Measurements from ENCODE around the gene EVI5.
"Not testable (repeated sequence)": the region's sequence is repeated elsewhere in the genome, so short reads cannot be mapped to it uniquely, and the experiment has no call there.

The EVI5 gene

GRCh38 chr1:92792340-92792782, 7.5 kb upstream of the EVI5 start:
- no peak for DNase-seq (ENCODE audit: low read depth, low spot score)

- DNase-seq (ENCODE audit: low read depth, low spot score), result no peak
Observed at GRCh38 chr1:92791487-92792066, 6.7 kb upstream of the EVI5 start.

DNA sequence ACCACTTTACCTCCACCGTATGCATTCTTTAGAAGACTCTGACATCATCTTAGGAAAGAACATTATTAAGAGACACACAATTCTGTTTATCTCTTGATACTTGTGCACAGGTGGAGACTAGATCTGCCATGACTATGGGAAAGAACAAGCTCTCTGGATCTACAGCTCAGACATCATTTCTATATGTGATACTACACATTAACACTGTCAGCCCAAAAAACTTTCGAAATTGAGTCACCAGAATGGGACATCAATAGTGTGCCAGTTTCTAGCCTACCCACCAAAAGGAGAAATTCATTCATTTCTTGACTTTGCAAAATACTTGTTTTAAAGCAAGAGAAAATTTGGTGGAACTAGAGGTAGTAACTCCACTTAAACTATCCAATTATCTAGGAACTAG, 6.0 kb upstream of the EVI5 start:
- no peak for DNase-seq (ENCODE audit: low read depth, low spot score)

GRCh38 chr1:92790081-92790480, 5.2 kb upstream of the EVI5 start:
- DNase-seq (ENCODE audit: low read depth, low spot score), result no peak

DNA sequence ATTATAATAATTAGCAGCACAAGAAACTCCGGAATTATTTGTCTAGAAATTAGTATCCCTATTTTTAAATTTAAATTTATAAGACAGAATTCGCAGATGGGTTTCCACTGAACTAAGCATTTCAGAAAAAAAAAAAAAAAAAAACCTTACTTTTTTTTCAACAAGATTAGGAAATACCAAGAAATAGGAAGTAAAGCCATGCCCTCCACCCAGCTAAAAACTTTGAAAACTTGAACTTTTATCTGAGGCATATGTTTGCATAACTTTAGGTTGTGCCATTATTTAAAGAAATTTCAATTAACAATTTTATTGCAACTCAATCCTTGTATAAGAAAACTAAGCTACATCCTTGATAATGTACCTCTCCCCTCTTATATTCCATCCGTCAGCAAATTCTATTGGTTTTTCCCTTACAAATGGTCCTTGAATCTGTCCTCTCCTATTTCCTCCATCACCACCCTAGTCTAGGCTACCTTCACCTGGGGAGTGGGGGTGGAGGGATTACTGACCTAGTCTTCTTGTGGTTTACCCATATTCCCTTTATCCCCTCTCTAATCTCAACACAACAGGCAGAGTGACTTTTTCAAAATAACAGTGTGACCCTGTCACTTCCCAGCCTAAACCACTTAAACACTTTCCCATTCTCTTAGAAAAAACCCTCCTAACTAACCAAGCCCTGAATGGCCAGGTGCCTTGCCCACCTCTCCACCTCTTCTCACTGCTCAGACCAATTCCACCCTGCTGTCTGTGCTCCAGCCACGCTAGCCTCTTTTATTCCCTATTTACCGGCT, 1.4 kb upstream of the EVI5 start:
- DNase-seq (ENCODE audit: low read depth, low spot score), result no peak

GRCh38 chr1:92784021-92784638, 778 bp downstream of the EVI5 start:
- peak; percentile 2 for DNase-seq (ENCODE audit: low read depth, low spot score)

DNA sequence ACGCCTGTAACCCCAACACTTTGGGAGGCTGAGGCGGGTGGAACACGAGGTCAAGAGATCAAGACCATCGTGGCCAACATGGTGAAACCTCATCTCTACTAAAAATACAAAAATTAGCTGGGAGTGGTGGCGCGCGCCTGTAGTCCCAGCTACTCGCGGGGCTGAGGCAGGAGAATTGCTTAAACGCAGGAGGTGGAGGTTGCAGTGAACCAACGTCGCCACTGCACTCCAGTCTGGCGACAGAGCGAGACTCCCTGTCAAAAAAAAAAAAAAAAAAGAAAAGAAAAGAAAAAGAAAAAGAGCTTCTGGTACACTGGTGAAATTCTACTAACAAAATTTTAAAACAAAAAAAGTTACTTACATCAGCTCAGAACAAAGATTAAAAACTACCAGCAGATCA, 1.4 kb downstream of the EVI5 start:
- DNase-seq (ENCODE audit: low read depth, low spot score), result not testable (repeated sequence)

DNA sequence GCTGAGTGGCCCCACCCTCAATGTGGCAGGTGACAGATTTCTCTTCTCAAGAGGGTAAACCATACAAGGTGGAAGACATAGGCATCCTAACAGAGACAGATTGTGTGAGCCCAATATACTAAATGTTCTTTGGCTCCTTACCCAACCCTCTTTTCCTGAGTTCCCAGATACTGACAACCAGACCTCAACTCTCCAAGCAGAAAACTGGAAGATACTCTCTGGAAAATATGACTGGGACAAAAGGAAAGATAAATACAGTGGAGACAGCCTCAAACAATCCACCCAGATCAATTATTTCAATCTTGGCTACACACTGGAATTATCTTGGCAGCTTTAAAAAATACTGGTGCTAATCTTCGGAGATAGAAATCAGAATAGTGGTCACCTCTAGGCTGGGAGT, 6.5 kb downstream of the EVI5 start:
- no peak for DNase-seq (ENCODE audit: low read depth, low spot score)

DNA sequence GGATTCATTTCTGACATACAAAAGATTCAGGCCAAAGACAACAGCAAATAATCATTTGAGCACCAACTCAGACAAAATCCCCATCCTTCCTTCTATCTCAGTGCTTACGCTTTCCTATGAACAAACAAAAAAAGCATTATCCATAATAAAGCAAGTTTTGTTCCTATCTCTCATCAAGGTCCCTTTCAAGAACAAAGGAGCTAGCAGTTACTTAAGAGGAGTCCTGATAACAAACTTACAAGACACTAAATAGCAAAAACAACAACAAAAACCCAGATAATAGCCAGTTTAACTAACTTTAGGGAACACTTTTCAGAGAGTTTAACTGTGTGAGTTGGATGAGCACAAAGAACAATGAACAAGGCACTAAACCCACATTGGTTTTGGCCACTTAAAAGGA, 10.5 kb downstream of the EVI5 start:
- DNase-seq (ENCODE audit: low read depth, low spot score), result no peak

DNA sequence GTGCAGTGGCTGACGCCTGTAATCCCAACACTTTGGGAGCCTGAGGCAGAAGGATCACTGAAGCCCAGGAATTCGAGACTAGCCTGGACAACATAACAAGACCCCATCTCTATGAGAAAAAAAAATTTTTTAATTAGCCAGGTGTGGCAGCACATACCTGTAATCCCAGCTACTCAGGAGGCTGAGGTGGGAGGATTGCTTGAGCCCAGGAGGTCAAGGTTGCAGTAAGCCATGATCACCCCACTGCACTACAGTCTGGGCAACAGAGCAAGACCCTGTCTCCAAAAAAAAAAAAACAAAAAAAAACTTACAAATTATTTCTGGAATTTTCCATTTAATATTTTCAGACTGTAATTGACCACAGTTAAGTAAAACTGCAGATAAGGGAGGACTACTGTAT, 11.2 kb downstream of the EVI5 start:
- not testable (repeated sequence) for DNase-seq (ENCODE audit: low read depth, low spot score)

GRCh38 chr1:92769856-92770255, 15.1 kb downstream of the EVI5 start:
- no peak for DNase-seq (ENCODE audit: low read depth, low spot score)

DNA sequence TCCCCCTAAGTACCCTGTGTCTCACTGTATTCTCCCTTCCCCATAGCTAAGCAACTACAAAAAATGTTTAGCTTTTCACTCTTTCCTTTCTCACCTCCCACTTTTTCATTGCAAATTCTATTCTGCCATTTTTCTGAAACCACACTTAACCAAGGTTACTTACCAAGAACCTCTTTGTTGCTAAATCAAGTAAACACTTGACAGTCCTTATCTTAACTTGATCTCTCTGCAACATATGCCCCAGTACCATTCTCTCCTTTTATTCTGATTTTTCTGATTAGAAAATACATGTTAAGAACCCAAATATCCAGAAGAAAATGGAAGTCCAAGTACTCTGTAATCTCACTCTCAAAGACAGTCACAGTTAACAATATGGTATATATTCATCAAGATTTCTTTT, 16.0 kb downstream of the EVI5 start:
- no peak for DNase-seq (ENCODE audit: low read depth, low spot score)

- DNase-seq (ENCODE audit: low read depth, low spot score), result no peak
Observed at GRCh38 chr1:92768296-92768695, 16.6 kb downstream of the EVI5 start.

- DNase-seq (ENCODE audit: low read depth, low spot score), result no peak
Observed at GRCh38 chr1:92764116-92764515, 20.8 kb downstream of the EVI5 start.

DNA sequence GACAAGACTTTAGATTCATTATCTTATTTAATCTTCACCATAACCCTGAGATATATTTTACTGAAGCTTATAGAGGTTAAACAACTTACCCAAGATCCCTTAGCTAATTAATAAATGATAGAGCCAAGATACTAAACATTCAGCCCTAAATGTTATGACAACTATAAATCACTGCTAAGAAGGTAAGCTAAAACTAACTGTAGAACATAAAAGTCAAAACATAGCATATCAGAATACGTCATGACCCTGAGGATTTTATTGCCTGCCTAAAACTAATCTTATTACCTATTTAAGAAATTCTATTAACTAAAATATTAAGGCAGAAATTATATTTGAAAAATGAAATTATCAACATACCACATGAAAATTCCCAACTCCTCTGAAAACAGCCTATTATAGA, 22.6 kb downstream of the EVI5 start:
- DNase-seq (ENCODE audit: low read depth, low spot score), result no peak

DNA sequence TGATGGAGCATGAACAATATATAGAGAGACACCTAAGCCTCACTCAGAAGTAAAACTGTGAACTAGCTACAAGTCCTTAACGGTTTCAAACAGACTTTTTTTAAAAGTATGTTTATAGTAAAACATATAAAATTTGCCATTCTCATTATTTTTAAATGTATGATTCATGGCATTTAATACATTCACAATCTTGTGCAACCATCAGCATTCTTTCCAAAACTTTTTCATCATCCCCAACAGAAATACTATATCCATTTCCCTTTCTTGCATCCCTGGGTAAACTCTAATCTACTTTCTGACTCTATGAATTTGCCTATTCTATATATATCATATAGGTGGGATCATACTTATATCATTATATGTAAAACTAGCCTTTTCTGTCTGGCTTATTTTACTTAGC, 25.5 kb downstream of the EVI5 start:
- no peak for DNase-seq (ENCODE audit: low read depth, low spot score)

GRCh38 chr1:92756537-92756936, 28.4 kb downstream of the EVI5 start:
- no peak for DNase-seq (ENCODE audit: low read depth, low spot score)

DNA sequence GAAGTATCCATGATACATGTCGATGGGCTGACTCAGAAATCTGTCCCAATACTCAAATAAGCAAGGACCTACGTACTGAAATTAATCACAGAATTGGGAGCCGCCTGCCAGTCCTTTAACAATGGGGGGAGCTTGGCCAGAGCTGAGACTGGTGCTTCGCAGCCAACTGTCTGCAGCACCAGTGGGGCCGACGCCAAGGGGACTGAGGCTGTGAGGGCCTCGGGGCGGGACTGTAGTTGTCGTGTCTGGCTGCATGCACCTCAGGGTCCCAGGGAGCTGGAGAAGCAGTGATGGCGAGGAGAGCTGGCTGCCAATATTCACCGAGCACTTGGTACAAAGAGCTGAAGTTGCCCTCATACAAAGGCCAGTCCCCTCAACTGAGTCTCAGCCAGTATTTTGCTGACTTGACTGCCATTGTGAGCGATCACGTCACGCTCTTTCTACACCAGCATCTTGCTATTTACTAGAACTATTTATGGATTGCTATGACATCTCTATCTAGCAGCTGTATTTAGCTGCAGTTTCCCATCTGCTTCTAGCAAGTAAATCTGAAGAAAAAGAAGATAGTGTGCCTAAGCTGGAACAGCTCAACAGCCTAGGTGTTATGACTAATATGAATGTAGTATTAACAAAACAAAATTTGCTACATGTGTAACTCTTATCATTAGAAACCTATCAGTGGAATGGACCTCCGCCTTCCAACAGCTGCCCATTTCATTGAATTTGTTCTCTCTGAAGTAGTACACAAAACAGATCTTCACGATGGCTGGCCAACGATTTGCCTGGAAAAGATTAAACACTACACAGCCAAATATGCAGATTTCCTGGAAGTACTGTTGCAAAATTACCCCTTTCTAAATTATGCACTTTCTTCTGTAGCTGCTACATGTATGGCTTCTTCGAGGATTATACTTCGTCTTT, 29.1 kb downstream of the EVI5 start:
- no peak for DNase-seq (ENCODE audit: low read depth, low spot score)

GRCh38 chr1:92754719-92755050, 30.2 kb downstream of the EVI5 start:
- DNase-seq (ENCODE audit: low read depth, low spot score), result no peak

- no peak for DNase-seq (ENCODE audit: low read depth, low spot score)
Observed at GRCh38 chr1:92754000-92754718, 30.7 kb downstream of the EVI5 start.

GRCh38 chr1:92752719-92753118, 32.2 kb downstream of the EVI5 start:
- DNase-seq (ENCODE audit: low read depth, low spot score), result no peak

Measured in brain pericyte (primary cell).